GM18861 (cell line): ENCODE data around the gene SEMA3G.

Experiments
- ATAC-seq: cut with Tn5 transposase; IDR thresholded peaks from one replicate; pipeline ENCODE4 v1.9.1; 2021; ENCODE audit not compliant: unreplicated experiment

SEMA3G gene

GRCh38 chr3:52479877-52480575, 35.1 kb upstream of the SEMA3G start:
- no peak for ATAC-seq

- ATAC-seq = no peak
These were observed 34.4 kb upstream of the SEMA3G start for GRCh38 chr3:52479037-52479876.

GRCh38 chr3:52477796-52478095, 32.8 kb upstream of the SEMA3G start:
- ATAC-seq = no peak

DNA sequence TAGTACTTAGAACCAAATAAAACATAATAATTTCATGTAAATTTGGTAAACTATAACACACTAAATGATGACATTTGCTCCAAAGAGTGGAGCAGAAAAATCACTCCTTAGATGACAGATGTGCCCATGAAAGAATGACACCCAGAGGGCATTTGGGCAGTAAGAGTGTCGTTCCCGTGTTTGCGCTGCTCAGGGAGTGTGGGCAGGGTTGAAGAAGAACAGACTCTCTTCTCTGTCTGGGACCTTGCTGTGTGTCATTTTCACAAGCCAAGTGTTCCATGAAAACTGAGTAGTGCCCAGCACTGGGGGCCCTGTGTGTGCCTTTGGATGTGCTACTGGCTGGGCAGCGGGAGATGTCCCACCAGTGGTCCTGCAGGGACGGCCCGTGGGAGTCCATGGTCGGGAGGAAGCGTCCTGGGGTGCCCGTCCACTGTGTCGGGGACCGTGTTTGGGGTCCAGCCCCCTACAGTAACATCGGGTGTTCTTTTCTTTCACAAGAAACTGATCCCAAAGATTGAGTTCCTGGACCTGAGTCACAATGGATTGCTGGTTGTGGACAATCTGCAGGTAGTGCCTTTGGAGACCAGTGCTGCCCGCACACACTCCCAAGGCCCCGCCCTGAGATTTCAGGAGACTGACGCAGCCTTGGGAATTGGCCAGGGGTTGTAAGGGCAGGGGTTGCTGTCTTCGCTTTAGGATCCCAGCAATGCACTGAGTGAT, 32.3 kb upstream of the SEMA3G start:
- no peak for ATAC-seq

DNA sequence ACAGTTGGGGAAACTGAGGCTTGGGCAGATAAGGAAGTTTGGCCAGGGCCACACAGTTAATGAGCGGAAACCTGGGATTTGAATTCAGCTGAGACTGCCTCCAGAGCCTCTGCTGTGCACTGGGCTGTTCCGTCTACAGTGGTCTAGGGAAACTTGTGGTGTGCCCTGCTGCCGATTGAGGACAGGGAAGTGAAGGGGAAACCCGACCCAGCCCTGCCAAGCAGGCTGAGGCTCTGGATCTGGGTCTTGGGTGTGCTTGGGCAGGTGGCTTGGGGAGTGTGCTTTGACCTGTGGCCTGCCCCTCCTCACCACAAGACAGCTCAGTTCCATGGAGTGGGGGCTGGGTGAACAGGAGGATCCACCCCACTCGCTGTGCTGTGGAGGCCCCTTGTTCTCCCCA, 28.1 kb upstream of the SEMA3G start:
- no peak for ATAC-seq

DNA sequence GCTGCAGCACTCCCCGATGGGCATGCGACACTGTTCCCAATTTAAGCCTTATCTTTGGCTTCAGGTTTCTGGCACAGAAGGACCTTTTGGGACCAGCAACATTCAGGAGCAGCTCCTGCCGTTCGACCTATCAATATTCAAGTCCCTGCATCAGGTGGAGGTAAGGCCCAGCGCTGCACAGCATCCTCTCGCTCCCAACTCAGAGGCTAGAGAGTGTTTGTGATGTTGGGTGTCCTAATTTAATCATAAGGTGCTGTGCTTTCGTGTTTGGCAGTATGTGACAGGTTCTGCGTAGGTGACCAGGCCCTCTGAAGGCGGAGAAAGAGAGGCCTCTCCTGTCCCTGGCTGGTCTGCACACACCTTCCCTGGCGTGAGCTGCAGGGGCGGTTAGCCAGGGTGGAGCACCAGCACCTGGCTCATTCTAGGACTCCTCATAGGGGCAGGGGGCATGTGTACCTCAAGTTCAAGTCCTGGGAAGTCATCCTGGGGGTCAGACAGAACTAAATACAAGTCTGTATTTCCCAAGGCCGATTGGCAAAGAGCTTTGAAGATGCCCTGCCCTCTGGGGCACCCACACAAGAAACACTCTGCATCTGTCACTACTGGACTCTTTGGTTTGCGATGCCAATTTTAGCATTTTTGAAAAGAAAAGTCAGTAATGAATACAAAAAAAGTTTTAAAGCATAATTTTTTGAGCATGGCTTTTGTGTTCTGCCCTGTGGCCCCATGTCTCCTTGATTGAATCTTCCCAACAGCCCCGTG, 27.5 kb upstream of the SEMA3G start:
- ATAC-seq = no peak

- ATAC-seq = no peak
These were observed 26.7 kb upstream of the SEMA3G start for GRCh38 chr3:52471371-52472238.

DNA sequence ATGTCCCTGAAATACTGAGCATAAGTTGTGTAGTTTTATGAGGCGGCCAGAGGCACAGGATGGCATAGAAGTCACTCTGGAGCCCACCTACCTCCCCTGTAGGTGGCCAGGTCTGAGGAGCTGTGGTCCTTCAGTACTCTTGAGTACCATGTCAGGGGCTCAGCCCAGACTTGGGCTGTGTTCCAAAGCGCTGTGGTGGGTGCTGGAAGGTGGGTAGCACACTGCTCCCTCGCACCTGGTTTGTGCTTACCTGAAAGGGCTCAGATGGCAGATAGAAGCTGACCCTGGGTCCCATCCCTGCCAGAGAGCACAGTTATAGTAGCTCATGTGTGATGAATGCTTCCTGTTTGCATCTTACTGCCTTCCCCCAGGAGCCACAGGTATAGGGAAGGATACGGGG, 26.0 kb upstream of the SEMA3G start:
- ATAC-seq = no peak

- no peak for ATAC-seq
These were observed 24.1 kb upstream of the SEMA3G start for GRCh38 chr3:52469001-52469400.

GRCh38 chr3:52468336-52468735, 23.4 kb upstream of the SEMA3G start:
- no peak for ATAC-seq

DNA sequence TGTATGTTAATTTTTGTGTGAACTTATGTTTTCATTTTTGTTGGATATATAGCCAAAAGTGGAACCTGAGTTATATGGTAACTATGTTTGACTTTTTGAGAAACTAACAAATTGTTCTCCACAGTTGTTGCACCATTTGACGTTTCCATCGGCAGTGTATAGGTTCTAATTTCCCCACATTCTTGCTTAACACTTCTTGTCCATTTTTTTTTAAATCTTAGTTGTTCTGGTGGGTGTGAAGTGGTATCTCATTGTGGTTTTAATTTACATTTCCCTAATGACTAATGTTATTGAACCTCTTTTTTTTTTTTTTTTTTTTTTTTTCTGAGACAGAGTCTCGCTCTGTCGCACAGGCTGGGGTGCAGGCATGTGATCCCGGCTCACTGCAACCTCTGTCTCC, 18.5 kb upstream of the SEMA3G start:
- no peak for ATAC-seq

GRCh38 chr3:52461874-52462273, 17.0 kb upstream of the SEMA3G start:
- ATAC-seq = no peak

DNA sequence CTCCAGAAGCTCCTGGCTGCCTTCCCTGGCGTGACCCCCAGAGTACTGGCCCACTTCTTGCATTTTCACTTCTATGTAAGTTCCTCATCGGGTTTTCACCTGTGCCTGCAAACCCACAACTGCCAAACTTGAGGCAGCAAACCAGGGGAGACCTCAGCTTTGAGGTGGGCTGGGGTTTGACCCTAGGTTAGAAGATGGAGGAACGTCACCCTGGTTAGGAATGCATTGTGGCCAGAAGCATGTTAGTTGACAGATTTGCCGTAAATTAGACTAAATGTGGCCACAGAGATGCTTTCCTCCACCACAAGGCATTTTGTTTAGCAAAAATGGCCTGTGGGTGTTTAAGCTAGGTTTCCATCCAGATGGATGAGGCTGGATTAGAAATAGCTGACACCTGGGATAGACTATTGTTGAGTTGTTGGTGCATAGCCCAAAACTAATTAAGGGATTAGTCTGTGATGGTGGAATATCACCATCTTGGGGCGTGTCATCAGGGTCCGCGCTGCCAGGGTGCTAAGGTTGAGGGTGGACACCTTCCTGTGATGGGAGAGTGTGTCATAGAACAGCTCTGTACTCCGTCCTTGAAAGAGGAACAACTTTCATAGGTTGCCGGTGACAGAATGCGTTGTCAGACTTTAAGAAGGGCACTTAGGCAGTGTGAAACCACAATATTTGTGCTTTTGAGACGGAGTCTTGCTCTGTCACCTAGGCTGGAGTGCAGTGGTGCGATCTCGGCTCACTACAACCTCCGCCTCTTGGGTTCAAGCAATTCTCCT, 14.1 kb upstream of the SEMA3G start:
- no peak for ATAC-seq

GRCh38 chr3:52458031-52458760, 13.3 kb upstream of the SEMA3G start:
- no peak for ATAC-seq

- no peak for ATAC-seq
These were observed 11.9 kb upstream of the SEMA3G start for GRCh38 chr3:52456800-52457183.

- ATAC-seq = no peak
These were observed 11.4 kb upstream of the SEMA3G start for GRCh38 chr3:52456169-52456799.

DNA sequence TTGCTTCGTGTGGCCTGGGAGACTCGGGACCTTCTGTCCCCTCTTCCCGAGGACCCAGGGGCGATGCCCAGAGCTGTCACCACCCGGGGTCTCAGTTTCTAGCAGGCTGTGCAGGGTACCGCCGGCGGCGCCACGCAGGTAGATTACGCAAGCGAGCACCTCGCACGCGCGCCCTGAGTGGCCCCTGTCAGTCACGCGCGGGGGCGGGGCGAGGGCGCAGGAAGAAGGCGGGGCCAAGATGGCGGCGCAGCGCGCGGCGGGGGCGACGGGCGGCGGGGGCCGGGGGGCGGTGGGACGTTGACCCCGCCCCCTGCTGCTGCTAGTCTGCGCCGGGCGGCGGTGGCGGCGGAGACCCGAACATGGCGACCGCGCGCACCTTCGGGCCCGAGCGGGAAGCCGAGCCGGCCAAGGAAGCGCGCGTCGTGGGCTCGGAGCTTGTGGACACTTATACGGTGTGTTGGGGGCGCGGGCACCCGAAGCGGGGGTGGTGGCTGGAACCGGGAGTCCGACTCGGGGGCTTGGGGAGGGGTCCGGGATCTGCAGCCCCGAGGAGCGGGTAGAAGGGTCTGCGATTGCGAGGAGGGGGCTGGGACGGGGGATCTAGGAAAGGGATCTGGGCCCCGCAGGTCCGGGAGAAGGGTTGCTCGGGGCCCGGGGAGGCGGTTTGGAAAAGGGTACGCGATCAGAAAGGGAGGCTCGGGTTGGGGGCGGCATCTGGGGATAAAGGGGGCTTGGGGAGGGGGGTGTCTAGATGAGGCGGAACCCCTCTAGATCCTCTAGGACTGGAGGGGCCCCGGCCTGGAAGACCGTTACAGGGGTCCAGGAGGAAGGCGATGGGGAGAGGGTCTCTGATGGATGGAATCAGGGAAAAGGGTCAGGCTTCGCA, 10.6 kb upstream of the SEMA3G start, which contains the start of gene NISCH:
NISCH (plus strand) TSS at position 322 of the 886 bp plus-strand sequence; CDS start at position 360, 38 bp downstream.
- ATAC-seq = peak; percentile 70
